ENCODE results near the gene GPR137B.
A peak's percentile ranks its signal among the peaks of the same experiment; 100 is the strongest.

Gene GPR137B

GRCh38 chr1:236114076-236114747 is 28.1 kb upstream of the GPR137B start:
- no peak for DNase-seq

GRCh38 chr1:236117710-236118109 is 24.6 kb upstream of the GPR137B start:
- no peak for DNase-seq

GRCh38 chr1:236119943-236120484 is 22.3 kb upstream of the GPR137B start:
- no peak for DNase-seq

GRCh38 chr1:236120721-236121153 is 21.6 kb upstream of the GPR137B start:
- no peak for DNase-seq

- no peak for DNase-seq
Observed at GRCh38 chr1:236122176-236122575, 20.2 kb upstream of the GPR137B start.

- no peak for DNase-seq
Observed at GRCh38 chr1:236123563-236123962, 18.8 kb upstream of the GPR137B start.

GRCh38 chr1:236124965-236125364 is 17.4 kb upstream of the GPR137B start:
- DNase-seq = no peak

- no peak for DNase-seq
Observed at GRCh38 chr1:236127045-236127444, 15.3 kb upstream of the GPR137B start.

GRCh38 chr1:236128646-236129178 is 13.6 kb upstream of the GPR137B start:
- DNase-seq = no peak

- DNase-seq = no peak
Observed at GRCh38 chr1:236129306-236129705, 13.0 kb upstream of the GPR137B start.

- DNase-seq = no peak
Observed at GRCh38 chr1:236130372-236130771, 12.0 kb upstream of the GPR137B start.

GRCh38 chr1:236131916-236132315 is 10.4 kb upstream of the GPR137B start:
- DNase-seq = no peak

GRCh38 chr1:236132420-236133046 is 9.8 kb upstream of the GPR137B start:
- no peak for DNase-seq

- no peak for DNase-seq
Observed at GRCh38 chr1:236133339-236133738, 9.0 kb upstream of the GPR137B start.

GRCh38 chr1:236133802-236134201 is 8.5 kb upstream of the GPR137B start:
- no peak for DNase-seq

- DNase-seq = no peak
Observed at GRCh38 chr1:236137285-236137852, 5.0 kb upstream of the GPR137B start.

- DNase-seq = no peak
Observed at GRCh38 chr1:236139495-236139894, 2.8 kb upstream of the GPR137B start.

GRCh38 chr1:236140705-236141446 is 1.5 kb upstream of the GPR137B start:
- DNase-seq = no peak

- DNase-seq = peak; percentile 45
Observed at GRCh38 chr1:236141447-236142252, 689 bp upstream of the GPR137B start.

- no peak for DNase-seq
Observed at GRCh38 chr1:236143104-236143948, 987 bp downstream of the GPR137B start.

- no peak for DNase-seq
Observed at GRCh38 chr1:236144033-236144432, 1.7 kb downstream of the GPR137B start.
